HEK293 (cell line): Measurements from ENCODE around the gene SKIC8.

Source experiments
- CTCF ChIA-PET: fragments of 350-600 bp; formaldehyde crosslinking; extraction: SDS; loops from one replicate; lab custom pipeline; 2021; ENCODE audit warnings: antibody characterized with exemption; lab: Yijun Ruan, JAX
- POLR2A ChIA-PET: fragments of 300-600 bp; formaldehyde crosslinking; extraction: SDS; loops from one replicate; lab custom pipeline; 2020; ENCODE audit warnings: antibody characterized with exemption, inconsistent platforms; lab: Yijun Ruan, JAX
- H3K27ac ChIP-seq: fragments of 200-500 bp; sonication (Bioruptor generic); 2 replicates; pipeline ENCODE4 v1.5.1; 2014; ENCODE audit warnings: low read depth, low read length, control low read depth, inconsistent platforms; ENCODE audit errors: extremely low read depth
- H3K36me3 ChIP-seq, 2 experiments: fragments of 200-500 bp in 1 of 2; sonication (Bioruptor generic) in 1 of 2; 1 replicate in 1 of 2; 2 replicates in 1 of 2; pipeline ENCODE4 v1.5.1; 2014 to 2017; ENCODE audit warnings: inconsistent platforms in 2 of 2, low read length in 2 of 2; ENCODE audit not compliant: control insufficient read depth in 2 of 2, insufficient read depth in 1 of 2
- H3K4me1 ChIP-seq: fragments of 200-500 bp; sonication (Bioruptor generic); 2 replicates; pipeline ENCODE4 v1.5.1; 2014; ENCODE audit warnings: mild to moderate bottlenecking, low read length, inconsistent platforms; ENCODE audit not compliant: control insufficient read depth, insufficient read depth
- H3K4me3 ChIP-seq: 2 replicates; pipeline ENCODE4 v1.5.1; 2011; ENCODE audit warnings: low read depth, mild to moderate bottlenecking, control low read depth, low read length, moderate library complexity
- H3K9me3 ChIP-seq: fragments of 200-500 bp; sonication (Bioruptor generic); 2 replicates; pipeline ENCODE4 v1.5.1; 2014; ENCODE audit warnings: low read depth, low read length, inconsistent platforms; ENCODE audit not compliant: control insufficient read depth, insufficient read depth
- BCL11B ChIP-seq: fragments of 450-650 bp; formaldehyde crosslinking; IDR thresholded peaks from 2 replicates; pipeline ENCODE4 v1.5.1; 2016; ENCODE audit warnings: low read depth, missing biosample characterization, missing genetic modification characterization
- CTCF ChIP-seq: fragments of 450-650 bp; formaldehyde crosslinking; IDR thresholded peaks from 2 replicates; pipeline ENCODE4 v1.5.1; 2016; ENCODE audit warnings: missing biosample characterization, missing genetic modification characterization
- GLIS2 ChIP-seq: fragments of 450-650 bp; formaldehyde crosslinking; IDR thresholded peaks from 2 replicates; pipeline ENCODE4 v1.5.1; 2016; ENCODE audit warnings: missing biosample characterization, missing genetic modification characterization
- IKZF3 ChIP-seq: fragments of 450-650 bp; IDR thresholded peaks from 2 replicates; pipeline ENCODE4 v1.5.0; 2018; ENCODE audit warnings: missing biosample characterization, mild to moderate bottlenecking, missing genetic modification characterization, moderate library complexity
- KLF16 ChIP-seq: fragments of 450-650 bp; formaldehyde crosslinking; IDR thresholded peaks from 2 replicates; pipeline ENCODE4 v1.5.1; 2017; ENCODE audit warnings: missing biosample characterization, missing genetic modification characterization
- OSR2 ChIP-seq: fragments of 450-650 bp; formaldehyde crosslinking; IDR thresholded peaks from 2 replicates; pipeline ENCODE4 v1.5.1; 2016; ENCODE audit warnings: missing biosample characterization, missing genetic modification characterization
- SP3 ChIP-seq: fragments of 450-650 bp; formaldehyde crosslinking; IDR thresholded peaks from 2 replicates; pipeline ENCODE4 v1.5.1; 2016; ENCODE audit warnings: missing biosample characterization, missing genetic modification characterization
- YY2 ChIP-seq: fragments of 450-650 bp; formaldehyde crosslinking; IDR thresholded peaks from 2 replicates; pipeline ENCODE4 v1.5.1; 2016; ENCODE audit warnings: missing biosample characterization, missing genetic modification characterization
- ZBTB17 ChIP-seq: fragments of 450-650 bp; formaldehyde crosslinking; IDR thresholded peaks from 2 replicates; pipeline ENCODE4 v1.5.1; 2016; ENCODE audit warnings: missing biosample characterization, missing genetic modification characterization
- ZBTB7A ChIP-seq: fragments of 450-650 bp; formaldehyde crosslinking; IDR thresholded peaks from 2 replicates; pipeline ENCODE4 v1.5.1; 2016; ENCODE audit warnings: low read depth, missing biosample characterization, missing genetic modification characterization
- ZFP37 ChIP-seq: fragments of 450-650 bp; formaldehyde crosslinking; IDR thresholded peaks from 2 replicates; pipeline ENCODE4 v1.5.1; 2016; ENCODE audit warnings: missing biosample characterization, missing genetic modification characterization
- ZNF18 ChIP-seq: fragments of 450-650 bp; formaldehyde crosslinking; IDR thresholded peaks from 2 replicates; pipeline ENCODE4 v1.5.1; 2016; ENCODE audit warnings: missing biosample characterization, missing genetic modification characterization
- ZNF2 ChIP-seq: fragments of 450-650 bp; formaldehyde crosslinking; IDR thresholded peaks from 2 replicates; pipeline ENCODE4 v1.5.1; 2016; ENCODE audit warnings: missing biosample characterization, missing genetic modification characterization
- ZNF223 ChIP-seq: fragments of 450-650 bp; formaldehyde crosslinking; IDR thresholded peaks from 2 replicates; pipeline ENCODE4 v1.5.1; 2016; ENCODE audit warnings: missing biosample characterization, missing genetic modification characterization
- ZNF239 ChIP-seq: fragments of 450-650 bp; formaldehyde crosslinking; IDR thresholded peaks from 2 replicates; pipeline ENCODE4 v1.5.1; 2016; ENCODE audit warnings: missing biosample characterization, missing genetic modification characterization
- ZNF335 ChIP-seq: fragments of 450-650 bp; formaldehyde crosslinking; conservative IDR thresholded peaks from 2 replicates; pipeline ENCODE4 v1.5.1; 2016; ENCODE audit warnings: missing biosample characterization, missing genetic modification characterization
- ZNF366 ChIP-seq: fragments of 450-650 bp; formaldehyde crosslinking; conservative IDR thresholded peaks from 2 replicates; pipeline ENCODE4 v1.5.1; 2016; ENCODE audit warnings: missing biosample characterization, missing genetic modification characterization
- ZNF48 ChIP-seq: fragments of 450-650 bp; formaldehyde crosslinking; IDR thresholded peaks from 2 replicates; pipeline ENCODE4 v1.5.1; 2016; ENCODE audit warnings: missing biosample characterization, missing genetic modification characterization
- ZNF514 ChIP-seq: fragments of 450-650 bp; formaldehyde crosslinking; IDR thresholded peaks from 2 replicates; pipeline ENCODE4 v1.5.1; 2016; ENCODE audit warnings: missing biosample characterization, missing genetic modification characterization
- ZNF571 ChIP-seq: fragments of 450-650 bp; formaldehyde crosslinking; IDR thresholded peaks from 2 replicates; pipeline ENCODE4 v1.5.0; 2017; ENCODE audit warnings: missing biosample characterization, missing genetic modification characterization
- ZNF76 ChIP-seq: fragments of 450-650 bp; formaldehyde crosslinking; IDR thresholded peaks from 2 replicates; pipeline ENCODE4; 2016; ENCODE audit warnings: low read depth, missing biosample characterization, missing genetic modification characterization, borderline replicate concordance
- ZNF777 ChIP-seq: fragments of 450-650 bp; formaldehyde crosslinking; IDR thresholded peaks from 2 replicates; pipeline ENCODE4 v1.5.1; 2017; ENCODE audit warnings: missing biosample characterization, missing genetic modification characterization, borderline replicate concordance
- ZNF843 ChIP-seq: fragments of 450-650 bp; formaldehyde crosslinking; IDR thresholded peaks from 2 replicates; pipeline ENCODE4 v1.5.1; 2016; ENCODE audit warnings: missing biosample characterization, missing genetic modification characterization
- ZXDB ChIP-seq: fragments of 450-650 bp; formaldehyde crosslinking; IDR thresholded peaks from 2 replicates; pipeline ENCODE4 v1.5.1; 2016; ENCODE audit warnings: missing biosample characterization, missing genetic modification characterization
- TF ChIP-seq, protein P1 (sequence below): fragments of 450-650 bp; formaldehyde crosslinking; IDR thresholded peaks from 2 replicates; pipeline ENCODE4 v1.5.1; 2017; ENCODE audit warnings: missing biosample characterization, missing genetic modification characterization
- TF ChIP-seq, protein P2 (sequence below): fragments of 450-650 bp; formaldehyde crosslinking; IDR thresholded peaks from 2 replicates; pipeline ENCODE4 v1.5.1; 2016; ENCODE audit warnings: missing biosample characterization, missing genetic modification characterization
- TF ChIP-seq, protein P3 (sequence below): fragments of 450-650 bp; formaldehyde crosslinking; IDR thresholded peaks from 2 replicates; pipeline ENCODE4 v1.5.1; 2016; ENCODE audit warnings: missing biosample characterization, missing genetic modification characterization

The SKIC8 gene

GRCh38 chr15:78299101-78299930 lies at the start of gene SKIC8:
SKIC8 (minus strand) TSS chr15:78299609; CDS start chr15:78295686, 3,923 bp downstream.
- peak within 1 kb of the TSS; percentile 63 for H3K27ac ChIP-seq
- H3K4me1 ChIP-seq, result no peaks in the 10 kb centered on the region
- no peaks in the 10 kb centered on the region for H3K9me3 ChIP-seq
- peaks cover 0 to 12% of the 10 kb centered on the region in 2 experiments; a peak in 1 of 3 replicates for H3K36me3 ChIP-seq
- H3K4me3 ChIP-seq, result peak within 1 kb of the TSS; percentile 87
- ChIA-PET CTCF (interaction anchor here (0.6 to 2.3 kb wide), 6 partner anchors 9 to 187 kb away, joined by 3 to 17 read pairs (median 6); no protein-coding TSS in a partner anchor), POLR2A (interaction anchor here (0.5 to 2.2 kb wide), 54 partner anchors 8 to 1074 kb away, joined by 3 to 43 read pairs (median 4); partner anchors contain the start of genes ADAMTS7, CHRNA5, CIB2 and CRABP1)
- TF ChIP-seq IKZF3 (tag by site-specific recombination) (peak; percentile 94), ZNF223 (tag by site-specific recombination) (no peak), ZNF571 (no peak), SP3 (tag by site-specific recombination) (peak; percentile 95), ZNF48 (tag by site-specific recombination) (no peak), ZXDB (tag by site-specific recombination) (peak; percentile 90), ZBTB7A (tag by site-specific recombination) (no peak), ZNF777 (tag by site-specific recombination) (peak; percentile 90), ZNF335 (peak; percentile 93), ZNF843 (tag by site-specific recombination) (no peak; the same call in 1 of the 2 replicates), ZBTB17 (tag by site-specific recombination) (peak; percentile 94), ZFP37 (tag by site-specific recombination) (peak; percentile 82; the same call in 1 of the 2 replicates), ZNF18 (tag by site-specific recombination) (no peak), YY2 (tag by site-specific recombination) (peak; percentile 74; the same call in 1 of the 2 replicates), GLIS2 (tag by site-specific recombination) (peak; percentile 27; the same call in 1 of the 2 replicates), ZNF76 (tag by site-specific recombination) (peak; percentile 63; the same call in 1 of the 2 replicates), BCL11B (tag by site-specific recombination) (no peak), CTCF (tag by site-specific recombination) (peak; percentile 56; the same call in 1 of the 2 replicates), ZNF366 (tag by site-specific recombination) (0 out of 2 replicates have a peak, but pooled peaks have one; percentile 28), OSR2 (tag by site-specific recombination) (peak; percentile 98), KLF16 (tag by site-specific recombination) (peak; percentile 86), ZNF514 (tag by site-specific recombination) (no peak), ZNF2 (tag by site-specific recombination) (peak; percentile 93), ZNF239 (tag by site-specific recombination) (no peak)
- TF ChIP-seq, protein P1, sequence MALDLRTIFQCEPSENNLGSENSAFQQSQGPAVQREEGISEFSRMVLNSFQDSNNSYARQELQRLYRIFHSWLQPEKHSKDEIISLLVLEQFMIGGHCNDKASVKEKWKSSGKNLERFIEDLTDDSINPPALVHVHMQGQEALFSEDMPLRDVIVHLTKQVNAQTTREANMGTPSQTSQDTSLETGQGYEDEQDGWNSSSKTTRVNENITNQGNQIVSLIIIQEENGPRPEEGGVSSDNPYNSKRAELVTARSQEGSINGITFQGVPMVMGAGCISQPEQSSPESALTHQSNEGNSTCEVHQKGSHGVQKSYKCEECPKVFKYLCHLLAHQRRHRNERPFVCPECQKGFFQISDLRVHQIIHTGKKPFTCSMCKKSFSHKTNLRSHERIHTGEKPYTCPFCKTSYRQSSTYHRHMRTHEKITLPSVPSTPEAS, result no peak
- TF ChIP-seq, protein P2, sequence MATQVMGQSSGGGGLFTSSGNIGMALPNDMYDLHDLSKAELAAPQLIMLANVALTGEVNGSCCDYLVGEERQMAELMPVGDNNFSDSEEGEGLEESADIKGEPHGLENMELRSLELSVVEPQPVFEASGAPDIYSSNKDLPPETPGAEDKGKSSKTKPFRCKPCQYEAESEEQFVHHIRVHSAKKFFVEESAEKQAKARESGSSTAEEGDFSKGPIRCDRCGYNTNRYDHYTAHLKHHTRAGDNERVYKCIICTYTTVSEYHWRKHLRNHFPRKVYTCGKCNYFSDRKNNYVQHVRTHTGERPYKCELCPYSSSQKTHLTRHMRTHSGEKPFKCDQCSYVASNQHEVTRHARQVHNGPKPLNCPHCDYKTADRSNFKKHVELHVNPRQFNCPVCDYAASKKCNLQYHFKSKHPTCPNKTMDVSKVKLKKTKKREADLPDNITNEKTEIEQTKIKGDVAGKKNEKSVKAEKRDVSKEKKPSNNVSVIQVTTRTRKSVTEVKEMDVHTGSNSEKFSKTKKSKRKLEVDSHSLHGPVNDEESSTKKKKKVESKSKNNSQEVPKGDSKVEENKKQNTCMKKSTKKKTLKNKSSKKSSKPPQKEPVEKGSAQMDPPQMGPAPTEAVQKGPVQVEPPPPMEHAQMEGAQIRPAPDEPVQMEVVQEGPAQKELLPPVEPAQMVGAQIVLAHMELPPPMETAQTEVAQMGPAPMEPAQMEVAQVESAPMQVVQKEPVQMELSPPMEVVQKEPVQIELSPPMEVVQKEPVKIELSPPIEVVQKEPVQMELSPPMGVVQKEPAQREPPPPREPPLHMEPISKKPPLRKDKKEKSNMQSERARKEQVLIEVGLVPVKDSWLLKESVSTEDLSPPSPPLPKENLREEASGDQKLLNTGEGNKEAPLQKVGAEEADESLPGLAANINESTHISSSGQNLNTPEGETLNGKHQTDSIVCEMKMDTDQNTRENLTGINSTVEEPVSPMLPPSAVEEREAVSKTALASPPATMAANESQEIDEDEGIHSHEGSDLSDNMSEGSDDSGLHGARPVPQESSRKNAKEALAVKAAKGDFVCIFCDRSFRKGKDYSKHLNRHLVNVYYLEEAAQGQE (tag by site-specific recombination), result peak; percentile 60; the same call in 1 of the 2 replicates
- TF ChIP-seq, protein P3, sequence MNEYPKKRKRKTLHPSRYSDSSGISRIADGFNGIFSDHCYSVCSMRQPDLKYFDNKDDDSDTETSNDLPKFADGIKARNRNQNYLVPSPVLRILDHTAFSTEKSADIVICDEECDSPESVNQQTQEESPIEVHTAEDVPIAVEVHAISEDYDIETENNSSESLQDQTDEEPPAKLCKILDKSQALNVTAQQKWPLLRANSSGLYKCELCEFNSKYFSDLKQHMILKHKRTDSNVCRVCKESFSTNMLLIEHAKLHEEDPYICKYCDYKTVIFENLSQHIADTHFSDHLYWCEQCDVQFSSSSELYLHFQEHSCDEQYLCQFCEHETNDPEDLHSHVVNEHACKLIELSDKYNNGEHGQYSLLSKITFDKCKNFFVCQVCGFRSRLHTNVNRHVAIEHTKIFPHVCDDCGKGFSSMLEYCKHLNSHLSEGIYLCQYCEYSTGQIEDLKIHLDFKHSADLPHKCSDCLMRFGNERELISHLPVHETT (tag by site-specific recombination), result peak; percentile 33; the same call in 1 of the 2 replicates
